ENCODE measurements around the gene NUTM2E. TPM values are rescaled to one million over a fixed set of nuclear protein-coding genes. Genes with fewer than 3 reads are reported as not detected.
"Not testable (repeated sequence)": the region's sequence is repeated elsewhere in the genome, so short reads cannot be mapped to it uniquely, and the experiment has no call there.

NUTM2E gene
- total and polyA plus RNA-seq, 9 of the 15 experiments (the other 6 are each of a cell fraction or from before 2014, with no cell fraction given) = 0.05 to 0.18 (median 0.08) TPM; not detected in 4

DNA sequence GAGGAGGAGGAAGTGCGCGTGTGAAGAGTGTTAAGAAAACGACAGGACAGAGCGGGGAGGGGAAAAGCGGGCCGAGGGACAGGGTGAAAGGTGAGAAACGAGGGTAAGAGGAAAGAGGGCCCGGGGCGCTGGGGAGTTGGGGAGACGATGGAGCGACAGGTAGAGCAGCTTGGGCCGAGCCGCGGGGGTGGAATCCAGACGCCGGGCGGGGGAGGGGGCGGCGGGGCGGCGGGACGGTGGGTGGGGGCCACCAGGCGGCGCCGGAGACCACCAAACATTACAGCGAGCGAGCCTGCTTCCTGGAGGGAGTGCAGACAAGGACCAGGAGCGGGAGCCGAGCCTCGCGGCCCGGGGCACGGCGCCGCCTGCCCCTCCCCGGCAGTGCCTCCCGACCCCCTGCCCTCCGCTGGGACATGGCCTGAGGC, 940 bp upstream of the NUTM2E start:
- ATAC-seq = peak; percentile 31
- H3K4me1 ChIP-seq (replicated peaks in 1 of 2; ENCODE audit: control insufficient read depth in 2 of 2, insufficient read depth in 2 of 2, low read length in 2 of 2); BruUV-seq (replicated peaks); CTCF ChIA-PET (ENCODE audit: low intra/inter-chr PET ratio); intact Hi-C loops (cut with micrococcal nuclease); H3K27ac ChIP-seq (ENCODE audit: extremely low read depth, low read depth, low read length); H3K9me1 ChIP-seq (ENCODE audit: control insufficient read depth, insufficient read depth, low read length); H4K20me1 ChIP-seq (replicated peaks; ENCODE audit: control insufficient read depth, insufficient read depth, low read length); POLR2A ChIA-PET; in situ Hi-C loops (cut with MboI); DNase-seq (ENCODE audit: extremely low read depth in 1 of 4, low spot score in 3 of 4); FAIRE-seq; H3K9me3 ChIP-seq (replicated peaks; ENCODE audit: control insufficient read depth, insufficient read depth, low read depth, low read length); H3K27me3 ChIP-seq (ENCODE audit: control insufficient read depth in 2 of 2, insufficient read depth in 2 of 2, low read length in 2 of 2); H2AFZ ChIP-seq (ENCODE audit: low read depth, low read length); H3K36me3 ChIP-seq (ENCODE audit: control insufficient read depth, insufficient read depth, low read length); TF ChIP-seq TOE1 (CRISPR knock-in tag; IDR thresholded peaks at IDR 0.05; ENCODE audit: borderline replicate concordance, low read depth); NR2C1 (tag; IDR thresholded peaks at IDR 0.05): not testable (repeated sequence)
- peak overlapping the region; percentile 55 for H3K4me3 ChIP-seq
- H3K4me2 ChIP-seq (ENCODE audit: insufficient read depth, low read length) = peak overlapping the region; percentile 62
- 0% methylated on average over 7 of the region's 38 CpGs for WGBS (ENCODE audit: insufficient coverage, low coverage, missing lambda C conversion rate)
- peak; percentile 29; the same call in 1 of the 2 replicates for TF ChIP-seq VEZF1 (CRISPR knock-in tag; IDR thresholded peaks at IDR 0.05)
- TF ChIP-seq HDAC1 (IDR thresholded peaks at IDR 0.05) = peak in 1 of 2 experiments; percentile 28; a peak in 1 of 4 replicates
- TF ChIP-seq HBP1 (CRISPR knock-in tag; IDR thresholded peaks at IDR 0.05) = 0 out of 2 replicates have a peak, but pooled peaks have one; percentile 42
- TF ChIP-seq EP400 (IDR thresholded peaks at IDR 0.05) = peak; percentile 28; the same call in 1 of the 2 replicates
- 0 out of 2 replicates have a peak, but pooled peaks have one; percentile 34 for TF ChIP-seq TOE1 (IDR thresholded peaks at IDR 0.05; ENCODE audit: borderline replicate concordance)
- peak; percentile 53; the same call in 1 of the 2 replicates for TF ChIP-seq NKRF (IDR thresholded peaks at IDR 0.05; ENCODE audit: borderline replicate concordance)
- TF ChIP-seq EGR1 (conservative IDR thresholded peaks at IDR 0.05) = peak; percentile 57
- TF ChIP-seq NR2C1 (IDR thresholded peaks at IDR 0.05) = peak; percentile 41; the same call in 1 of the 2 replicates
- peaks cover 37% of the 10 kb centered on the region for H3K79me2 ChIP-seq (ENCODE audit: control insufficient read depth, insufficient read depth, low read length)
- peak overlapping the region in 1 of 2 experiments; percentile 51; a peak in 2 of 4 replicates for H3K9ac ChIP-seq (ENCODE audit: insufficient read depth in 1 of 2, low read depth in 2 of 2, low read length in 2 of 2)

All from K562 (cell line).